Body of pancreas (tissue), 4 donors: ENCODE data around the gene ABLIM1.

ENCODE experiments used
- CTCF ChIP-seq, 7 experiments: fragments of 450-650 bp in 4 of 7; fragments of 200-600 bp in 3 of 7; sonication (generic) in 3 of 7; IDR thresholded peaks; one replicate each; pipeline ENCODE4 v1.5.1; 2016 to 2019; ENCODE audit warnings: antibody characterized with exemption in 7 of 7
- POLR2A ChIP-seq, 3 donors: fragments of 450-650 bp; IDR thresholded peaks; one replicate each; pipeline ENCODE4 v1.6.1; 2016; ENCODE audit warnings: antibody characterized with exemption in 3 of 3, mild to moderate bottlenecking in 2 of 3

GRCh38 chr10:114577133-114577532 lies 80.9 kb downstream of the ABLIM1 start:
- TF ChIP-seq CTCF (IDR thresholded peaks at IDR 0.05): no peak
- TF ChIP-seq POLR2A (IDR thresholded peaks at IDR 0.05): no peak
